Ureter (tissue), 1 donor: ENCODE results near the gene LTA4H. TPM values are rescaled to one million over a fixed set of nuclear protein-coding genes. Genes with fewer than 3 reads are reported as not detected.
"Not testable (repeated sequence)": the region's sequence is repeated elsewhere in the genome, so short reads cannot be mapped to it uniquely, and the experiment has no call there.

Experiments used
- DNase-seq: peaks from one replicate; pipeline ENCODE4 v3.0.0-alpha.2; 2020; ENCODE audit warnings: low spot score
- total RNA-seq: library from RNA; stranded (reverse); gene quantifications from one replicate; pipeline ENCODE4 v1.2.4, GENCODE V29; 2023
- donor health status: DM: yes; HTN: yes; CAD: no.

The LTA4H gene
- total RNA-seq: 64.0 TPM

- peak; percentile 98 for DNase-seq
Measured at GRCh38 chr12:96035283-96036236, at the start of gene LTA4H. Gene LTA4H, minus strand, starts transcription at chr12:96035587. Its CDS starts 68 bp downstream, at chr12:96035519.

GRCh38 chr12:96084624-96085023, 49.2 kb upstream of the LTA4H start:
- no peak for DNase-seq

- DNase-seq: no peak
Measured at GRCh38 chr12:96083020-96083719, 47.8 kb upstream of the LTA4H start.

- no peak for DNase-seq
Measured at GRCh38 chr12:96081596-96081995, 46.2 kb upstream of the LTA4H start.

GRCh38 chr12:96078231-96079135, 43.1 kb upstream of the LTA4H start:
- DNase-seq: peak; percentile 44

GRCh38 chr12:96077081-96077480, 41.7 kb upstream of the LTA4H start:
- DNase-seq: no peak

- DNase-seq: no peak
Measured at GRCh38 chr12:96075560-96075959, 40.2 kb upstream of the LTA4H start.

- DNase-seq: peak; percentile 51
Measured at GRCh38 chr12:96073346-96074330, 38.3 kb upstream of the LTA4H start.

GRCh38 chr12:96070670-96071279, 35.4 kb upstream of the LTA4H start:
- no peak for DNase-seq

- DNase-seq: no peak
Measured at GRCh38 chr12:96069511-96070231, 34.3 kb upstream of the LTA4H start.

- no peak for DNase-seq
Measured at GRCh38 chr12:96068636-96069035, 33.2 kb upstream of the LTA4H start.

- no peak for DNase-seq
Measured at GRCh38 chr12:96068111-96068510, 32.7 kb upstream of the LTA4H start.

- not testable (repeated sequence) for DNase-seq
Measured at GRCh38 chr12:96065776-96066175, 30.4 kb upstream of the LTA4H start.

- DNase-seq: no peak
Measured at GRCh38 chr12:96064966-96065365, 29.6 kb upstream of the LTA4H start.

- DNase-seq: no peak
Measured at GRCh38 chr12:96064271-96064670, 28.9 kb upstream of the LTA4H start.

- DNase-seq: no peak
Measured at GRCh38 chr12:96063046-96063445, 27.7 kb upstream of the LTA4H start.

GRCh38 chr12:96061864-96062453, 26.6 kb upstream of the LTA4H start:
- peak; percentile 70 for DNase-seq

GRCh38 chr12:96061323-96061722, 25.9 kb upstream of the LTA4H start:
- DNase-seq: no peak

- no peak for DNase-seq
Measured at GRCh38 chr12:96060041-96060440, 24.7 kb upstream of the LTA4H start.
